Vagina (tissue), 2 donors: Measurements from ENCODE around the gene COMMD3. TPM values are rescaled to one million over a fixed set of nuclear protein-coding genes. Genes with fewer than 3 reads are reported as not detected.

Source experiments
- DNase-seq, 2 donors: peaks; one replicate each; pipeline ENCODE4 v3.0.0-alpha.2; 2017; ENCODE audit errors: extremely low spot score in 2 of 2
- H3K27ac ChIP-seq: fragments of 200-600 bp; sonication (generic); one replicate; pipeline ENCODE4 v1.5.1; 2019
- H3K27me3 ChIP-seq: fragments of 200-600 bp; sonication (generic); one replicate; pipeline ENCODE4 v1.5.1; 2019
- H3K36me3 ChIP-seq, 2 donors: fragments of 200-600 bp; sonication (generic); one replicate each; pipeline ENCODE4 v1.5.1; 2017 to 2019
- H3K4me1 ChIP-seq: fragments of 200-600 bp; sonication (generic); one replicate; pipeline ENCODE4 v1.5.1; 2019
- H3K4me3 ChIP-seq, 2 donors: fragments of 200-600 bp; sonication (generic); 1 replicate in 1 of 2; 2 replicates in 1 of 2; pipeline ENCODE4 v1.5.1; 2016 to 2019
- H3K9me3 ChIP-seq: fragments of 200-600 bp; sonication (generic); one replicate; pipeline ENCODE4 v1.5.1; 2019
- POLR2A ChIP-seq, 2 donors: fragments of 450-650 bp; IDR thresholded peaks; one replicate each; pipeline ENCODE4 v1.6.1; 2017; ENCODE audit warnings: antibody characterized with exemption in 2 of 2, mild to moderate bottlenecking in 2 of 2, moderate library complexity in 2 of 2
- POLR2AphosphoS5 ChIP-seq, 2 donors: sonication (generic); formaldehyde crosslinking; IDR thresholded peaks; one replicate each; pipeline ENCODE4 v1.9.0; 2017; ENCODE audit warnings: antibody characterized with exemption in 2 of 2, mild to moderate bottlenecking in 2 of 2, low read depth in 1 of 2; ENCODE audit not compliant: insufficient read depth in 1 of 2
- intact Hi-C: fragments of 100-400 bp; cut with DNase I; formaldehyde crosslinking; loops from one replicate; pipeline ENCODE4 v1.15.1; 2023
- total RNA-seq: library from RNA; depleted of rRNA; stranded (reverse); fragments of >200 nt; gene quantifications from one replicate; pipeline ENCODE4 v1.2.3, GENCODE V29; 2016
- TF ChIP-seq, protein P1 (sequence below), 3 experiments: fragments of 450-650 bp in 2 of 3; fragments of 200-600 bp in 1 of 3; sonication (generic) in 1 of 3; IDR thresholded peaks; one replicate each; pipeline ENCODE4 v1.5.1; 2017 to 2019; ENCODE audit warnings: antibody characterized with exemption in 3 of 3, mild to moderate bottlenecking in 2 of 3, moderate library complexity in 2 of 3

Gene COMMD3
- total RNA-seq, 1 donor from 2014 or later: 27.0 TPM

DNA sequence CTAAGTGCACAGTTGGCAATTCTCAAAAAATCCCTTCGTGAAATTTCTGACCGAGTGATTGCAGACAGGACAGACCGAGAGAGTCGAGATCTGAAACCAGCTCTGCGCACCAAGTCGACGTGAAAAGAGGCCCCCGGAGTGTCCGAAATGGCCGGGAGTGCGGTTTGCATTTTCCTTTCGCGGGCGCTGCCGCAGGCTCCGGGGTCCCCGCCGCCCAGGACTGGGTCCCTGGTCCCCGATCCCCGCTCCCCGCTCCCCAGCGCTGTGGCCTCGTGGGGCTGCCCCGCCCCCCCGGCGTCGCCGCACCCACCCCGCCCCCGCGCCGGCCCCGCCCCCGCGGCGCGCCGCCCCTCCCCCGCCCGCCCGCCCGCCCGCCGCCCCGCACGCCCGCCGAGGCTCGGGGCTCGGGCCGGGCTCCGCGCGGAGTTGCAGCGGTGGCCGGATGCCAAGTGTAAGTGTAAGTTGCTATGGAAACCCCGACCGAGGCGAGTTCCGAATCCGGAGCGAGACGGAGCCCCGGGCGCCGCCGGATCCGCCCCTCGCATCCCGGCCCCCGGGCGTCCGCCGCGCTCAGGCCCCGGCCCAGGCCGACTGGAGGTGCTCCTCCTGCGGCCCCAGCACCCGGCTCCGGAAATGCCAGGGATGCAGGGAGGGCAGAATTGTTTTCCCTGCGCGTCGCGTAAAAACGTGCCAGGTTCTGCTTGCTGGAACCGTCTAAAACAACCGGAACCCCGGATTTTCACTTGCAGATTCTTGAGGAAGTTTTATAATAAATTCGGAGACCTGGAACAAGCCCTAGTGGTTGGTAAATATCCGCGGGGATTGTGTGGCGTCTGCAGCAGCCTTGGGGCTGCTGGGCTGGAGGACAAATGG is 9.3 kb downstream of the COMMD3 start:
- peak in 1 of 2 donors; percentile 92 for DNase-seq
- peak overlapping the region; percentile 77 for H3K27ac ChIP-seq
- no peaks in the 10 kb centered on the region for H3K9me3 ChIP-seq
- TF ChIP-seq, protein P1, sequence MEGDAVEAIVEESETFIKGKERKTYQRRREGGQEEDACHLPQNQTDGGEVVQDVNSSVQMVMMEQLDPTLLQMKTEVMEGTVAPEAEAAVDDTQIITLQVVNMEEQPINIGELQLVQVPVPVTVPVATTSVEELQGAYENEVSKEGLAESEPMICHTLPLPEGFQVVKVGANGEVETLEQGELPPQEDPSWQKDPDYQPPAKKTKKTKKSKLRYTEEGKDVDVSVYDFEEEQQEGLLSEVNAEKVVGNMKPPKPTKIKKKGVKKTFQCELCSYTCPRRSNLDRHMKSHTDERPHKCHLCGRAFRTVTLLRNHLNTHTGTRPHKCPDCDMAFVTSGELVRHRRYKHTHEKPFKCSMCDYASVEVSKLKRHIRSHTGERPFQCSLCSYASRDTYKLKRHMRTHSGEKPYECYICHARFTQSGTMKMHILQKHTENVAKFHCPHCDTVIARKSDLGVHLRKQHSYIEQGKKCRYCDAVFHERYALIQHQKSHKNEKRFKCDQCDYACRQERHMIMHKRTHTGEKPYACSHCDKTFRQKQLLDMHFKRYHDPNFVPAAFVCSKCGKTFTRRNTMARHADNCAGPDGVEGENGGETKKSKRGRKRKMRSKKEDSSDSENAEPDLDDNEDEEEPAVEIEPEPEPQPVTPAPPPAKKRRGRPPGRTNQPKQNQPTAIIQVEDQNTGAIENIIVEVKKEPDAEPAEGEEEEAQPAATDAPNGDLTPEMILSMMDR (IDR thresholded peaks at IDR 0.05): no peak
- TF ChIP-seq POLR2AphosphoS5 (IDR thresholded peaks at IDR 0.05; ENCODE audit: insufficient read depth in 1 of 2, low read depth in 1 of 2): no peak
- TF ChIP-seq POLR2A (IDR thresholded peaks at IDR 0.05): no peak
- intact Hi-C loops: loop anchor here (5.0 kb wide), 1 partner anchor 808 kb away; no protein-coding TSS in a partner anchor
- peaks cover 41% of the 10 kb centered on the region for H3K4me1 ChIP-seq
- peaks cover 0 to 22% of the 10 kb centered on the region in 2 donors for H3K36me3 ChIP-seq
- H3K4me3 ChIP-seq: peak overlapping the region; percentile 50 to 67
- no peaks in the 10 kb centered on the region for H3K27me3 ChIP-seq

DNA sequence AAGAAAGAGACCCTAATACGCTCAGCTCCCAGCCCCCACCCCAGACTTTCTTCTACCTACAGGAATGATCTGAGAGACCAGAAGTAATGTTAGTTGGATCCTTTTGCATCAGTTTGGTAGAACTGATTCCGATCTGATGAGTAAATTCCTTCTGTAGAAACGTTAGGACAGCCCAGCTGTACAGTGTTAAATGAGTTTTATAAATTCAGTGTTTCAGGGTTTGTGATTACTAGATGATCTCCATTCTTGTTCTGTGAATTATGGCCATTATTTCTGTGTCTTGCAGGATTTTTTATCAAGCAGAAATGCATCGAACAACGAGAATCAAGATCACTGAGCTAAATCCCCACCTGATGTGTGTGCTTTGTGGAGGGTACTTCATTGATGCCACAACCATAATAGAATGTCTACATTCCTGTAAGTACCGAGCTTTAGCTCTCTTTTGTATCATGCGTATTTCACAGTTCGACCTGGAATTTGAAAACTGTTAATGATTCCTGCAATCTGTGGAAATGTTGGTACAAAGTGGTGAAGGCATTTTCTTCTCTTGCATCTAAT is 10.0 kb downstream of the COMMD3 start:
- intact Hi-C loops: loop anchor here (5.0 kb wide), 1 partner anchor 809 kb away; no protein-coding TSS in a partner anchor
- Histone ChIP-seq H3K4me1 (peaks cover 41% of the 10 kb centered on the region), H3K27ac (peak overlapping the region; percentile 58), H3K4me3 (peak overlapping the region; percentile 50 to 67), H3K36me3 (peaks cover 0 to 22% of the 10 kb centered on the region in 2 donors), H3K9me3 (no peaks in the 10 kb centered on the region), H3K27me3 (no peaks in the 10 kb centered on the region)
- TF ChIP-seq, protein P1 (IDR thresholded peaks at IDR 0.05): no peak
- no peak for TF ChIP-seq POLR2AphosphoS5 (IDR thresholded peaks at IDR 0.05; ENCODE audit: insufficient read depth in 1 of 2, low read depth in 1 of 2)
- no peak for TF ChIP-seq POLR2A (IDR thresholded peaks at IDR 0.05)
- no peak for DNase-seq

DNA sequence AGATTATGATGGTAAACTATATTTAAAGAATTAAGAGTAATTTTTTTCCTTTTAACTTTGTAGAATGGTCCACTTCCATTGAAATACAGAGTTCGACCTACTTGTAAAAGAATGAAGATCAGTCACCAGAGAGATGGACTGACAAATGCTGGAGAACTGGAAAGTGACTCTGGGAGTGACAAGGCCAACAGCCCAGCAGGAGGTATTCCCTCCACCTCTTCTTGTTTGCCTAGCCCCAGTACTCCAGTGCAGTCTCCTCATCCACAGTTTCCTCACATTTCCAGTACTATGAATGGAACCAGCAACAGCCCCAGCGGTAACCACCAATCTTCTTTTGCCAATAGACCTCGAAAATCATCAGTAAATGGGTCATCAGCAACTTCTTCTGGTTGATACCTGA is 13.0 kb downstream of the COMMD3 start:
- intact Hi-C loops: loop anchor here (5.0 kb wide), 1 partner anchor 812 kb away; no protein-coding TSS in a partner anchor
- peaks cover 20% of the 10 kb centered on the region for H3K4me1 ChIP-seq

DNA sequence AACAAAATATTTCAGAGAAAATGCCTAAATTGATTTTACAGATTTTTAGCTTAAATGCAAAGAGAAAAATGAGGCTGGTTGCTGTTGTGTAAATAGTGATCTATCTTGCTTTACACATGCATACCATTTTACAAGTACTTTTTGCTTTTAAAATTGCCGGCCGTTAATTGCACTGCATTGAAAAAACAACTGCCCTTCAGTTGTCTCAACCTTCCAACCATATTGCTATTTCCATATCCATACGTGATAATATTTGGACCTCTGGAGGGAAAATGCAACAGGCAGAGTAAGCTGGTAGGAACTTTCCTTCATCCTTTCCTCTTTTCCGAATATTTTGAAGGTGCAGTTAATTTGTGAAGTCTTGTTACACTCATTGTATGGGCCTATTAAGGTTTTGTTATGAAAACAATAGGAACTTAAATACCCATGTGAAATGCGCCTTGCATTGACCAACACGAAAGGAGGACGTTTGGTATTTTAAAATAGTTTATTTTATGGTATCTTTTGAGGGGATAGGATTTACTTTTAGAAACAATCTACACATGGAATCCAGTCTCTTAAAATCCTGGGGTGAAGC is 16.0 kb downstream of the COMMD3 start:
- no peaks in the 10 kb centered on the region for H3K9me3 ChIP-seq
- DNase-seq: no peak
- peaks cover 0 to 22% of the 10 kb centered on the region in 2 donors for H3K36me3 ChIP-seq
- TF ChIP-seq, protein P1 (IDR thresholded peaks at IDR 0.05): no peak
- TF ChIP-seq POLR2A (IDR thresholded peaks at IDR 0.05) (no peak), POLR2AphosphoS5 (IDR thresholded peaks at IDR 0.05; ENCODE audit: insufficient read depth in 1 of 2, low read depth in 1 of 2) (no peak)
- no peak overlapping the region for H3K27ac ChIP-seq
- intact Hi-C loops: no loop called here
- peaks cover 30% of the 10 kb centered on the region for H3K4me1 ChIP-seq
- H3K27me3 ChIP-seq: peaks cover 26% of the 10 kb centered on the region
- no peak overlapping the region for H3K4me3 ChIP-seq

More for the DNA sequence above, 13.0 kb downstream of the COMMD3 start:
- Histone ChIP-seq H3K36me3 (peaks cover 0 to 22% of the 10 kb centered on the region in 2 donors), H3K9me3 (no peaks in the 10 kb centered on the region), H3K27me3 (no peaks in the 10 kb centered on the region), H3K4me3 (no peak overlapping the region), H3K27ac (no peak overlapping the region)
- DNase-seq: no peak
- TF ChIP-seq, protein P1 (IDR thresholded peaks at IDR 0.05): no peak
- TF ChIP-seq POLR2AphosphoS5 (IDR thresholded peaks at IDR 0.05; ENCODE audit: insufficient read depth in 1 of 2, low read depth in 1 of 2) (no peak), POLR2A (IDR thresholded peaks at IDR 0.05) (no peak)
